CD4-positive, CD25-positive, alpha-beta regulatory T cell (primary cell): ENCODE data around the gene PRDX3. TPM values are rescaled to one million over a fixed set of nuclear protein-coding genes. Genes with fewer than 3 reads are reported as not detected.
A peak's percentile ranks its signal among the peaks of the same experiment; 100 is the strongest.

Experiments
- ATAC-seq, 2 donors: fragments of 150-1000 bp; cut with Tn5 transposase; one replicate each; pipeline ENCODE4 v1.10.0; 2021; ENCODE audit warnings: low read depth in 2 of 2, moderate number of reproducible peaks in 2 of 2, moderate library complexity in 1 of 2
- DNase-seq, 3 donors: peaks; one replicate each; pipeline versions ENCODE4 v3.0.0 to v3.0.0-alpha.2; 2012 to 2022; ENCODE audit warnings: mixed read lengths in 1 of 3
- H3K27ac ChIP-seq: one replicate; pipeline ENCODE4 v1.7.0; 2013; ENCODE audit warnings: mild to moderate bottlenecking, low read length; ENCODE audit not compliant: insufficient read depth, poor library complexity, severe bottlenecking
- H3K27me3 ChIP-seq: one replicate; pipeline ENCODE4 v1.7.0; 2013; ENCODE audit warnings: low read length; ENCODE audit not compliant: control insufficient read depth, insufficient read depth
- H3K36me3 ChIP-seq: one replicate; pipeline ENCODE4 v1.7.0; 2013; ENCODE audit warnings: mild to moderate bottlenecking, low read length, moderate library complexity; ENCODE audit not compliant: control insufficient read depth, insufficient read depth
- H3K4me1 ChIP-seq: 2 replicates; pipeline ENCODE4 v1.7.0; 2013; ENCODE audit warnings: mild to moderate bottlenecking, low read length; ENCODE audit not compliant: insufficient read depth, control insufficient read depth, poor library complexity, severe bottlenecking
- H3K4me3 ChIP-seq: one replicate; pipeline ENCODE4 v1.7.0; 2013; ENCODE audit warnings: low read depth, mild to moderate bottlenecking, low read length, moderate library complexity
- H3K9me3 ChIP-seq, 2 experiments: 1 replicate in 1 of 2; 2 replicates in 1 of 2; pipeline ENCODE4 v1.7.0; 2013; ENCODE audit warnings: low read length in 2 of 2, mild to moderate bottlenecking in 1 of 2, moderate library complexity in 1 of 2; ENCODE audit not compliant: control insufficient read depth in 2 of 2
- H3K27ac Mint-ChIP-seq, 3 donors: one replicate each; pipeline ENCODE4 v1.8.0; 2020 to 2022; ENCODE audit warnings: mild to moderate bottlenecking in 3 of 3, mixed read lengths in 3 of 3, moderate library complexity in 2 of 3
- H3K27me3 Mint-ChIP-seq: one replicate; pipeline ENCODE4 v1.8.0; 2022; ENCODE audit warnings: mild to moderate bottlenecking, mixed read lengths
- H3K36me3 Mint-ChIP-seq: one replicate; pipeline ENCODE4 v1.8.0; 2020; ENCODE audit warnings: mixed read lengths
- H3K4me1 Mint-ChIP-seq, 4 donors: one replicate each; pipeline ENCODE4 v1.8.0; 2020 to 2022; ENCODE audit warnings: mixed read lengths in 4 of 4, mild to moderate bottlenecking in 1 of 4
- H3K4me3 Mint-ChIP-seq, 4 donors: one replicate each; pipeline ENCODE4 v1.8.0; 2020 to 2022; ENCODE audit warnings: mild to moderate bottlenecking in 4 of 4, mixed read lengths in 4 of 4, moderate library complexity in 3 of 4
- H3K9me3 Mint-ChIP-seq, 7 donors: one replicate each; pipeline ENCODE4 v1.8.0; 2020 to 2022; ENCODE audit warnings: mixed read lengths in 7 of 7, mild to moderate bottlenecking in 3 of 7, moderate library complexity in 2 of 7
- polyA plus RNA-seq, 4 donors: library from polyadenylated mRNA; unstranded; fragments of 300-500 nt; fragmentation: Illumina TruSeq; gene quantifications; one replicate each; pipeline ENCODE4 v1.2.3, GENCODE V29; 2021
- total RNA-seq: library from RNA; stranded (reverse); gene quantifications from one replicate; pipeline ENCODE4 v1.2.3, GENCODE V29; 2022

The PRDX3 gene
- total and polyA plus RNA-seq, 5 donors from 2014 or later: 22.5 to 140 (median 126) TPM

GRCh38 chr10:119131512-119132240 is 46.9 kb downstream of the PRDX3 start:
- no peaks in the 10 kb centered on the region for H3K27me3 ChIP-seq
- no peaks in the 10 kb centered on the region for H3K9me3 ChIP-seq
- Mint-ChIP-seq H3K27ac (peak overlapping the region; percentile 95 to 97 (median 97)), H3K9me3 (no peaks in the 10 kb centered on the region), H3K27me3 (no peaks in the 10 kb centered on the region), H3K36me3 (peaks cover 39% of the 10 kb centered on the region), H3K4me3 (peak overlapping the region; percentile 80 to 89 (median 87)), H3K4me1 (peaks cover 26 to 63% (median 51%) of the 10 kb centered on the region in 4 donors)
- ATAC-seq (peak; percentile 92 to 95), DNase-seq (peak; percentile 13 to 96 (median 55))
- H3K4me3 ChIP-seq: peak overlapping the region; percentile 82
- H3K27ac ChIP-seq: peak overlapping the region; percentile 86
- H3K36me3 ChIP-seq: peaks cover 44% of the 10 kb centered on the region
- H3K4me1 ChIP-seq: peaks cover 39% of the 10 kb centered on the region

GRCh38 chr10:119129721-119130120 is 48.9 kb downstream of the PRDX3 start:
- peaks cover 57% of the 10 kb centered on the region for H3K36me3 ChIP-seq
- H3K4me1 Mint-ChIP-seq: peaks cover 21 to 56% (median 45%) of the 10 kb centered on the region in 4 donors
- H3K27ac ChIP-seq: no peak overlapping the region
- peak overlapping the region in 1 of 4 donors; percentile 16 for H3K4me3 Mint-ChIP-seq
- no peak overlapping the region for H3K4me3 ChIP-seq
- DNase-seq: no peak
- H3K36me3 Mint-ChIP-seq: peaks cover 43% of the 10 kb centered on the region
- peaks cover 28% of the 10 kb centered on the region for H3K4me1 ChIP-seq
- H3K9me3 Mint-ChIP-seq: peaks cover 0 to 3% (median 0%) of the 10 kb centered on the region in 7 donors
- peak overlapping the region; percentile 32 to 95 (median 94) for H3K27ac Mint-ChIP-seq
- ATAC-seq: no peak
- H3K27me3 Mint-ChIP-seq: no peaks in the 10 kb centered on the region
- no peaks in the 10 kb centered on the region for H3K9me3 ChIP-seq
- no peaks in the 10 kb centered on the region for H3K27me3 ChIP-seq

- H3K27ac ChIP-seq: no peak overlapping the region
- no peak for ATAC-seq
- H3K4me3 ChIP-seq: no peak overlapping the region
- H3K36me3 ChIP-seq: peaks cover 66% of the 10 kb centered on the region
- peaks cover 7% of the 10 kb centered on the region for H3K4me1 ChIP-seq
- H3K4me1 Mint-ChIP-seq: peaks cover 9 to 29% (median 22%) of the 10 kb centered on the region in 4 donors
- H3K27me3 ChIP-seq: no peaks in the 10 kb centered on the region
- peaks cover 39% of the 10 kb centered on the region for H3K36me3 Mint-ChIP-seq
- H3K27ac Mint-ChIP-seq: peak overlapping the region in 1 of 3 donors; percentile 66
- peaks cover 0 to 3% (median 0%) of the 10 kb centered on the region in 7 donors for H3K9me3 Mint-ChIP-seq
- no peak overlapping the region for H3K4me3 Mint-ChIP-seq
- H3K9me3 ChIP-seq: no peaks in the 10 kb centered on the region
- H3K27me3 Mint-ChIP-seq: no peaks in the 10 kb centered on the region
- DNase-seq: no peak
Observed at GRCh38 chr10:119125942-119126341, 52.7 kb downstream of the PRDX3 start.

GRCh38 chr10:119120875-119121274 is 57.7 kb downstream of the PRDX3 start:
- no peak for ATAC-seq
- Mint-ChIP-seq H3K36me3 (peaks cover 26% of the 10 kb centered on the region), H3K4me3 (no peak overlapping the region), H3K27me3 (no peaks in the 10 kb centered on the region), H3K9me3 (peaks cover 0 to under 1% (median 0%) of the 10 kb centered on the region in 7 donors), H3K4me1 (peaks cover 0 to 13% (median 6%) of the 10 kb centered on the region in 4 donors), H3K27ac (peak overlapping the region in 1 of 3 donors; percentile 38)
- H3K4me1 ChIP-seq: peaks cover 4% of the 10 kb centered on the region
- no peak for DNase-seq
- peaks cover 60% of the 10 kb centered on the region for H3K36me3 ChIP-seq
- peak overlapping the region; percentile 14 for H3K27ac ChIP-seq
- no peak overlapping the region for H3K4me3 ChIP-seq
- no peaks in the 10 kb centered on the region for H3K27me3 ChIP-seq
- no peaks in the 10 kb centered on the region for H3K9me3 ChIP-seq

- no peak overlapping the region for H3K4me3 Mint-ChIP-seq
- no peak for DNase-seq
- H3K27me3 Mint-ChIP-seq: no peaks in the 10 kb centered on the region
- H3K4me1 Mint-ChIP-seq: peaks cover 0 to 13% (median 6%) of the 10 kb centered on the region in 4 donors
- peak overlapping the region; percentile 14 for H3K27ac ChIP-seq
- no peaks in the 10 kb centered on the region for H3K27me3 ChIP-seq
- ATAC-seq: peak in 1 of 2 donors; percentile 34
- H3K36me3 Mint-ChIP-seq: peaks cover 24% of the 10 kb centered on the region
- peak overlapping the region in 1 of 3 donors; percentile 38 for H3K27ac Mint-ChIP-seq
- H3K36me3 ChIP-seq: peaks cover 57% of the 10 kb centered on the region
- no peaks in the 10 kb centered on the region for H3K9me3 Mint-ChIP-seq
- H3K4me1 ChIP-seq: peaks cover 4% of the 10 kb centered on the region
- no peaks in the 10 kb centered on the region for H3K9me3 ChIP-seq
- H3K4me3 ChIP-seq: no peak overlapping the region
Observed at GRCh38 chr10:119120413-119120867, 58.2 kb downstream of the PRDX3 start.

- H3K36me3 Mint-ChIP-seq: peaks cover 28% of the 10 kb centered on the region
- H3K27ac Mint-ChIP-seq: peak overlapping the region in 2 of 3 donors; percentile 52 to 58
- H3K27me3 Mint-ChIP-seq: no peaks in the 10 kb centered on the region
- Histone ChIP-seq H3K4me3 (no peak overlapping the region), H3K27ac (no peak overlapping the region), H3K36me3 (peaks cover 60% of the 10 kb centered on the region), H3K4me1 (peaks cover 4% of the 10 kb centered on the region), H3K27me3 (no peaks in the 10 kb centered on the region), H3K9me3 (no peaks in the 10 kb centered on the region)
- no peak overlapping the region for H3K4me3 Mint-ChIP-seq
- peaks cover 0 to 17% (median 6%) of the 10 kb centered on the region in 4 donors for H3K4me1 Mint-ChIP-seq
- no peaks in the 10 kb centered on the region for H3K9me3 Mint-ChIP-seq
- no peak for DNase-seq
- no peak for ATAC-seq
Observed at GRCh38 chr10:119119400-119119799, 59.2 kb downstream of the PRDX3 start.

GRCh38 chr10:119118231-119118630 is 60.4 kb downstream of the PRDX3 start:
- Histone ChIP-seq H3K4me1 (peaks cover 4% of the 10 kb centered on the region), H3K9me3 (no peaks in the 10 kb centered on the region), H3K27me3 (no peaks in the 10 kb centered on the region), H3K4me3 (no peak overlapping the region), H3K27ac (no peak overlapping the region), H3K36me3 (peaks cover 62% of the 10 kb centered on the region)
- Mint-ChIP-seq H3K27ac (no peak overlapping the region), H3K27me3 (no peaks in the 10 kb centered on the region), H3K4me3 (no peak overlapping the region), H3K4me1 (peaks cover 0 to 27% (median 12%) of the 10 kb centered on the region in 4 donors), H3K9me3 (no peaks in the 10 kb centered on the region), H3K36me3 (peaks cover 36% of the 10 kb centered on the region)
- DNase-seq (no peak), ATAC-seq (no peak)
